ENCODE results near the gene CFI. TPM values are rescaled to one million over a fixed set of nuclear protein-coding genes. Genes with fewer than 3 reads are reported as not detected.

The CFI gene
- total RNA-seq, 1 donor from 2014 or later: not detected

DNA sequence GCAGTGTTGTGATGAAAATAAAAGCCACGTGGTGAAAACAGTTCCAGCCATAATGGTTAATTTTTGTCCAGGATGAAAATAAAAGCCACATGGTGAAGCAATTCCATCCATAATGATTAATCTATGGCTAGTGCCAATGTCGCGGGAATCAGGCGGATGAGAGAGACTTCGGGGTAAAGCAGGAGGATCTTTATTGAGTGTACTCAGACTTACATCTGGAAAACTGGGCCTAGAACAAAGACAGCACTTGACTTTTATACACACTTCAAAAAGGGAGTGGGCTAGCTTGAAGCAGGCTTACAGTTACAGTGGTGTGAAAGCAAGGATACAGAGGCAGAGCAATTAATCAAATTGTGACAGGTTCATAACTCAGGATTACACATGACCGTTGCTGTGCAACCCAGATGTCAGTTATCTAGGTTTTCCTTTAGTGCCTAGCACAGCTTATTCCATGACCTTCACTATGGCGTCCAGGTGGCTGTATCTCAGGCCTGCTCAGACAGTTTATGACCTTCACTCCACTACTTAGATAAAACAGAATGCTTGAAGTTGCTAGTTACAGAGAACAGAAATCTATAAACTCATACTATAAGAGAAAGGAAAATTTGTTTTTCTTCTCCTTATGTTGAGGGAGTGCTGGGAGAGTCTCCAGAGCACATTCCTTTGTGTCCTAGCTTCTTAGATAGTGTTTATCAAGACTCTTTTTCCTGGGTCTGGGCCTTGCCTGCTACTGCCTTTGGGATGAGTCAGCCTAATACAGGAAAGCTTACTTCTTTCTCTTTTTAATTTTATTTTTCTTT, 66.0 kb downstream of the CFI start:
- Histone ChIP-seq H3F3A (ENCODE audit: low read depth) (peaks cover 4% of the 10 kb centered on the region), H3K4me3 (no peak overlapping the region), H2AFZ (replicated peaks) (no peak overlapping the region), H3K79me2 (ENCODE audit: low read depth) (no peaks in the 10 kb centered on the region), H3K27ac (no peak overlapping the region), H4K20me1 (ENCODE audit: low read depth) (no peaks in the 10 kb centered on the region), H3K9me3 (ENCODE audit: low read depth) (no peaks in the 10 kb centered on the region), H3K4me1 (no peaks in the 10 kb centered on the region), H3K36me3 (no peaks in the 10 kb centered on the region), H3K9ac (no peak overlapping the region), H3K4me2 (no peak overlapping the region), H3K27me3 (no peaks in the 10 kb centered on the region)
- DNase-seq (ENCODE audit: low spot score): no peak
- TF ChIP-seq EZH2phosphoT487 (IDR thresholded peaks at IDR 0.05) (no peak), CTCF (IDR thresholded peaks at IDR 0.05) (no peak)
- H3K9me3 Mint-ChIP-seq: no peaks in the 10 kb centered on the region
- H3K4me3 Mint-ChIP-seq: no peak overlapping the region
- no peaks in the 10 kb centered on the region for H3K36me3 Mint-ChIP-seq
- peaks cover 8% of the 10 kb centered on the region for H3K27me3 Mint-ChIP-seq (ENCODE audit: insufficient read depth, low read depth)
- no peak overlapping the region for H3K27ac Mint-ChIP-seq
- no peaks in the 10 kb centered on the region for H3K4me1 Mint-ChIP-seq

DNA sequence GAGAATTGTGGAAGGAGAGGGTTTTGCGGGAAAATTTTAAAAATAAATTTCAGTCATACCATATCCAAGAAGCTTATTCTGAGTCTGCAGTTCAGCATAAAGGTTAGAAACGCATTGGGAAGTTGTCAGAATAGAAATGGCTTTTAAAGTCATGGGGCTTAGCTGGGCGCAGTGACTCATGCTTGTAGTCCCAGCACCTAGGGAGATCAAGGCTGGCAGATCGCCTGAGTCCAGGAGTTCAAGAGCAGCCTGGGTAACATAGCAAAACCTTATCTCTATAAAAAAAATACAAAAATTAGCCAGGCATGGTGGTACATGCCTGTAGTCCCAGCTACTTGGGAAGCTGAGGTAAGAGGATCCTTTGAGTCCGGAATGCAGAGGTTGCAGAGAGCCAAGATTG, 68.1 kb downstream of the CFI start:
- no peak for TF ChIP-seq CTCF (IDR thresholded peaks at IDR 0.05)
- TF ChIP-seq EZH2phosphoT487 (IDR thresholded peaks at IDR 0.05): no peak
- no peak for TF ChIP-seq EZH2 (IDR thresholded peaks at IDR 0.05)
- Mint-ChIP-seq H3K4me3 (no peak overlapping the region), H3K4me1 (peaks cover 5% of the 10 kb centered on the region), H3K36me3 (no peaks in the 10 kb centered on the region), H3K27me3 (ENCODE audit: insufficient read depth, low read depth) (peaks cover 3% of the 10 kb centered on the region), H3K9me3 (no peaks in the 10 kb centered on the region), H3K27ac (no peak overlapping the region)
- H4K20me1 ChIP-seq (ENCODE audit: low read depth): no peaks in the 10 kb centered on the region
- peaks cover 10% of the 10 kb centered on the region for H3F3A ChIP-seq (ENCODE audit: low read depth)
- H3K9ac ChIP-seq: no peak overlapping the region
- H3K4me2 ChIP-seq: no peak overlapping the region
- peaks cover 8% of the 10 kb centered on the region for H3K79me2 ChIP-seq (ENCODE audit: low read depth)
- no peak overlapping the region for H2AFZ ChIP-seq (replicated peaks)
- peaks cover 6% of the 10 kb centered on the region for H3K27me3 ChIP-seq
- peaks cover 4% of the 10 kb centered on the region for H3K4me1 ChIP-seq
- H3K27ac ChIP-seq: no peak overlapping the region
- DNase-seq (ENCODE audit: low spot score): no peak
- no peaks in the 10 kb centered on the region for H3K9me3 ChIP-seq (ENCODE audit: low read depth)
- no peak overlapping the region for H3K4me3 ChIP-seq
- H3K36me3 ChIP-seq: no peaks in the 10 kb centered on the region

DNA sequence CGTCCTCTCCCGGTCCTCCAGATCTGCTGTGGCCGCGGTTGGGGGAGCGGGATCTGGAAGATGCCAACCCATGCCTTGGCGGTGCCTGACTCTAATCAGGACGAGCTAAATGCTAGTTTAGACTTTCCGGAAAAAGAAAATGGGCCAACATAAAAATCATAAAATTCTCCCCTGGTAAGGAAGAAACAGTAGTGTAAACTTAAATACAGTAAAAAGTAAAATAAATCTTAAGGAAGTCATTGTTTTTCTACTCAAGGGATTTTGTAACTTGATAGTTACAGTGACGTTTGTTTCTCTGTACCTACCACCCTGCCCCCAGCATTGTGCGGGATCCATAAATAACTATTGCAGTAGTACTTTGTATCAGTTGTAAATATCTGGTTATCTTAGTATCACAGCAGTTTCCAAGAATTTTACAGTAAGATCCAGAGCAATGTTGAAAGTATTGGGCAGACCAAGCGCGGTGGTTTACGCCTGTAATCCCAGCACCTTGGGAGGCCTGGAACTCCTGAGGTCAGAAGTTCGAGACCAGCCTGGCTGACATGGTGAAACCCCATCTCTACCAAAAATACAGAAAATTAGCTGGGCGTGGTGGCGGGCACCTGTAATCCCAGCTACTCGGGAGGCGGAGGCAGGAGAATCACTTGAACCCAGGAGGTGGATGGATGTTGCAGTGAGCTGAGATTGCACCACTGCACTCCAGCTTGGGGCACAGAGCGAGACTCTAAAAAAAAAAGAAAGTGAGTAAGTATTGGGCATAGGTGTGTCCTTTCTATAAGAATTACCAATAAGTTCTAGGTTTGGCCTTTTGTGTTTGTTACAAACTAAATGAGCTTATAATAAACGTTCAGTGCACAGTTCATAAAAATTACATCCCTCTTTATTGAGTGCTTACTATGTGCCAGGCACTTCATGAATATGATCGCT, 70.9 kb downstream of the CFI start:
- Histone ChIP-seq H3K9me3 (ENCODE audit: low read depth) (no peaks in the 10 kb centered on the region), H3K4me2 (peak overlapping the region; percentile 97), H3K79me2 (ENCODE audit: low read depth) (peaks cover 28% of the 10 kb centered on the region), H3K4me1 (peaks cover 7% of the 10 kb centered on the region), H3K4me3 (peak overlapping the region; percentile 61), H3K27me3 (peaks cover 10% of the 10 kb centered on the region), H3K27ac (no peak overlapping the region), H4K20me1 (ENCODE audit: low read depth) (no peaks in the 10 kb centered on the region), H3K9ac (no peak overlapping the region), H2AFZ (replicated peaks) (peak overlapping the region; percentile 86), H3F3A (ENCODE audit: low read depth) (peaks cover 10% of the 10 kb centered on the region), H3K36me3 (no peaks in the 10 kb centered on the region)
- Mint-ChIP-seq H3K36me3 (no peaks in the 10 kb centered on the region), H3K9me3 (no peaks in the 10 kb centered on the region), H3K4me3 (peak overlapping the region; percentile 89), H3K27me3 (ENCODE audit: insufficient read depth, low read depth) (peaks cover 3% of the 10 kb centered on the region), H3K27ac (no peak overlapping the region), H3K4me1 (peaks cover 11% of the 10 kb centered on the region)
- DNase-seq (ENCODE audit: low spot score): no peak
- TF ChIP-seq CTCF (IDR thresholded peaks at IDR 0.05): no peak
- no peak for TF ChIP-seq EZH2 (IDR thresholded peaks at IDR 0.05)
- TF ChIP-seq EZH2phosphoT487 (IDR thresholded peaks at IDR 0.05): no peak

Measured in neural progenitor cell (in vitro differentiated cells).